ENCODE data around the gene MICAL3. TPM values are rescaled to one million over a fixed set of nuclear protein-coding genes. Genes with fewer than 3 reads are reported as not detected.
"Not testable (repeated sequence)": the region's sequence is repeated elsewhere in the genome, so short reads cannot be mapped to it uniquely, and the experiment has no call there.

MICAL3 gene
- total RNA-seq, 1 experiment from 2014 or later = 47.1 TPM

DNA sequence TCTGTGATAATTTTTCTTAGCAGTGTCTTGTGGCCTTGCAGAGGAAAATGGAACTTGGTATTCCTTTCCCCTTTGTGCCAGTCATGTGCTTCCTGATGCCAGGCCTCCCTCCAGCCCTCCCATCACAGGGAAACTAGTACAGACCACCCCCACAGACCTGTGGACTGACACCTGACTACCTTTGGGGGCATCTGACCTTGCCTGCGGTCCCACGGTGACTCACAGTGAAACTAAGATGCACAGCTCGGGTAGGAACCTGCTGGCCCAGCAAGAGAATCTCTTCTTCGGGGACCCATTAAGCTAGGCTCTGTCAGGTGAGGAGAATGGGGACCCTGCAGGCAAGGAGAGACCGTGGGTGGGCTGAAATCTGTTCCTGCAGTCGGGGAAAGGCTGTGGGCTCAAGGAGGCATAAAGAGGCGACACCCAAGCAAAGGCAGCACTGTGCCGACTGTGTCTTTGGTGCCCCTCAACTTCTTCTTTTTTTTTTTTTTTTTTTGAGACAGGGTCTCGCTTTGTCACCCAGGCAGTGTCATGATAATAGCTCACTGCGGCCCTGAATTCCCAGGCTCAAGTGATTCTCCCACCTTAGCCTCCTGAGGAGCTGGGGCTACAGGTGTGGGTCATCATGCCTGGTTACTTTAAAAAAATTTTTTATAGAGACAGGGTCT lies 32.6 kb upstream of the MICAL3 start:
- no TSS peak for BruUV-seq (replicated peaks)
- in situ Hi-C loops (cut with HindIII; ENCODE audit: low pct_unique_long_range_greater_than_20kb, low sequenced_read_pairs) (no loop called here), intact Hi-C loops (cut with micrococcal nuclease; ENCODE audit: unreplicated experiment) (no loop called here)
- no peak for DNase-seq (ENCODE audit: low read depth, low spot score)
- no peak for ATAC-seq
- CTCF ChIA-PET = interaction anchor here (0.6 kb wide), 1 partner anchor 76 kb away, joined by 4 read pairs; no protein-coding TSS in a partner anchor
- Histone ChIP-seq H3K27me3 (ENCODE audit: control insufficient read depth, insufficient read depth, low read length) (no peaks in the 10 kb centered on the region), H3K9me3 (ENCODE audit: control insufficient read depth, insufficient read depth, low read depth, low read length) (no peaks in the 10 kb centered on the region), H3K27ac (ENCODE audit: low read length) (no peak overlapping the region), H3K4me1 (ENCODE audit: control insufficient read depth, insufficient read depth, low read length) (no peaks in the 10 kb centered on the region), H3K4me3 (ENCODE audit: low read depth in 2 of 2, low read length in 2 of 2) (no peak overlapping the region), H3K36me3 (ENCODE audit: control insufficient read depth, insufficient read depth, low read length) (no peaks in the 10 kb centered on the region)
- no peak for TF ChIP-seq POLR2AphosphoS5 (IDR thresholded peaks at IDR 0.05; ENCODE audit: low read depth, low read length)
- TF ChIP-seq SIN3A (IDR thresholded peaks at IDR 0.05; ENCODE audit: borderline replicate concordance, insufficient read depth, low read depth, low read length) = no peak
- POLR2A ChIA-PET = no interaction called here

DNA sequence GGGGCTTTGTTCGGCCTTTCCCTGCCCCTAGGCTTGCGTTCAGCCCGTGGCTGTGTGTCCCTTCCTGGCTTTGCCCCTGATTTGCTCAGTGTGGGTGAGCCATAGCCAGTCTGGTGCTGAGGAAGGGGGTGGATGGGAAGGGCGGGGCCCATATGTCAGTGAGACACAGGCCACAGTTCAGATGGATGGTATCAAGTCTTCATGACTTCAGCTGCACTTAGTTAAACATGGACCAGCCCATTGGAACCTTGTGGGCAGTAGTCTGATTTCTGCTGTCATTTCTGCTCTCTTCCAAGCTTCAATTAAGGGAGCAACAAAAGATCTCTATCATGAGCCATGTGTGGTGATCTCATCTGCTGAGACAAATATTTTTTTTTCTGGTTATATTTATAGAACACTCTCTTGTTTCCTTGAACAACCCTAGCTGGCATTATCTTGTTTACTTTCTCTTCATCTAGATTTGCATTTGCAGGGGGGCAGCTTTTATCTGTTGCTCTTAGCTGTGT lies 31.9 kb upstream of the MICAL3 start:
- DNase-seq (ENCODE audit: low read depth, low spot score) (no peak), ATAC-seq (no peak)
- no peaks in the 10 kb centered on the region for H3K27me3 ChIP-seq (ENCODE audit: control insufficient read depth, insufficient read depth, low read length)
- TF ChIP-seq, protein P1, sequence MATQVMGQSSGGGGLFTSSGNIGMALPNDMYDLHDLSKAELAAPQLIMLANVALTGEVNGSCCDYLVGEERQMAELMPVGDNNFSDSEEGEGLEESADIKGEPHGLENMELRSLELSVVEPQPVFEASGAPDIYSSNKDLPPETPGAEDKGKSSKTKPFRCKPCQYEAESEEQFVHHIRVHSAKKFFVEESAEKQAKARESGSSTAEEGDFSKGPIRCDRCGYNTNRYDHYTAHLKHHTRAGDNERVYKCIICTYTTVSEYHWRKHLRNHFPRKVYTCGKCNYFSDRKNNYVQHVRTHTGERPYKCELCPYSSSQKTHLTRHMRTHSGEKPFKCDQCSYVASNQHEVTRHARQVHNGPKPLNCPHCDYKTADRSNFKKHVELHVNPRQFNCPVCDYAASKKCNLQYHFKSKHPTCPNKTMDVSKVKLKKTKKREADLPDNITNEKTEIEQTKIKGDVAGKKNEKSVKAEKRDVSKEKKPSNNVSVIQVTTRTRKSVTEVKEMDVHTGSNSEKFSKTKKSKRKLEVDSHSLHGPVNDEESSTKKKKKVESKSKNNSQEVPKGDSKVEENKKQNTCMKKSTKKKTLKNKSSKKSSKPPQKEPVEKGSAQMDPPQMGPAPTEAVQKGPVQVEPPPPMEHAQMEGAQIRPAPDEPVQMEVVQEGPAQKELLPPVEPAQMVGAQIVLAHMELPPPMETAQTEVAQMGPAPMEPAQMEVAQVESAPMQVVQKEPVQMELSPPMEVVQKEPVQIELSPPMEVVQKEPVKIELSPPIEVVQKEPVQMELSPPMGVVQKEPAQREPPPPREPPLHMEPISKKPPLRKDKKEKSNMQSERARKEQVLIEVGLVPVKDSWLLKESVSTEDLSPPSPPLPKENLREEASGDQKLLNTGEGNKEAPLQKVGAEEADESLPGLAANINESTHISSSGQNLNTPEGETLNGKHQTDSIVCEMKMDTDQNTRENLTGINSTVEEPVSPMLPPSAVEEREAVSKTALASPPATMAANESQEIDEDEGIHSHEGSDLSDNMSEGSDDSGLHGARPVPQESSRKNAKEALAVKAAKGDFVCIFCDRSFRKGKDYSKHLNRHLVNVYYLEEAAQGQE (IDR thresholded peaks at IDR 0.05; ENCODE audit: insufficient read depth in 1 of 2, low read depth in 2 of 2, low read length in 1 of 2) = no peak
- TF ChIP-seq TCF7L2 (IDR thresholded peaks at IDR 0.05; ENCODE audit: low read depth, low read length) = no peak
- H3K4me3 ChIP-seq (ENCODE audit: low read depth in 2 of 2, low read length in 2 of 2) = no peak overlapping the region
- no peaks in the 10 kb centered on the region for H3K4me1 ChIP-seq (ENCODE audit: control insufficient read depth, insufficient read depth, low read length)
- POLR2A ChIA-PET = no interaction called here
- CTCF ChIA-PET = no interaction called here
- intact Hi-C loops (cut with micrococcal nuclease; ENCODE audit: unreplicated experiment) = no loop called here
- in situ Hi-C loops (cut with HindIII; ENCODE audit: low pct_unique_long_range_greater_than_20kb, low sequenced_read_pairs) = no loop called here
- no peaks in the 10 kb centered on the region for H3K36me3 ChIP-seq (ENCODE audit: control insufficient read depth, insufficient read depth, low read length)
- BruUV-seq (replicated peaks) = no TSS peak
- H3K9me3 ChIP-seq (ENCODE audit: control insufficient read depth, insufficient read depth, low read depth, low read length) = no peaks in the 10 kb centered on the region
- no peak overlapping the region for H3K27ac ChIP-seq (ENCODE audit: low read length)

DNA sequence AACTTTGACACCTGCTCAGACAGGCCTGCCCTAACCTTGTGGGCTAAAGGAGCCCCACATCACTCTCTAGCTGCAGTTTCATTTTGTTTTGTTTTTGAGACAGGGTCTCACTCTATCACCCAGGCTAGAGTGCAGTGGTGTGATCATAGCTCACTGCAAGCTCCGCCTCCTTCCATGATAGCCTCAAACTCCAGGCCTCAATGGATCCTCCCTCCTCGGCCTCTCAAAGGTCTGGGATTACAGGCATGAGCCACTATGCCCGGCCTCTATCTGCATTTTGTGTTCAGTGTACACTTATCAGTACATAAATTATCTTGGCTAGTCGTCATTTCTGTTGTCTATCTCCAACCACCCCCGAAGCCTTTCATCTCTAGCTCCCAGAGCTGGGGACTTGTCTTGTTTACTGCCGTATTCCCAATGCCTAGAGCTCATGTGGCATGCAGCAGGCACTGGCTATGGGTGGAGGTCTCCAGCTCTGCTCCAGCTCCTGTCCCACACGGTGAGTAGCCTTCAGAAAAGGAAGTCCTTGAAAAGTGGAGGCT lies 31.3 kb upstream of the MICAL3 start:
- ChIA-PET POLR2A (no interaction called here), CTCF (interaction anchor here (0.7 kb wide), 1 partner anchor 71 kb away, joined by 3 read pairs; no protein-coding TSS in a partner anchor)
- ATAC-seq = no peak
- BruUV-seq (replicated peaks) = no TSS peak
- in situ Hi-C loops (cut with HindIII; ENCODE audit: low pct_unique_long_range_greater_than_20kb, low sequenced_read_pairs) (no loop called here), intact Hi-C loops (cut with micrococcal nuclease; ENCODE audit: unreplicated experiment) (no loop called here)
- Histone ChIP-seq H3K4me3 (ENCODE audit: low read depth in 2 of 2, low read length in 2 of 2) (no peak overlapping the region), H3K9me3 (ENCODE audit: control insufficient read depth, insufficient read depth, low read depth, low read length) (no peaks in the 10 kb centered on the region), H3K27ac (ENCODE audit: low read length) (no peak overlapping the region), H3K4me1 (ENCODE audit: control insufficient read depth, insufficient read depth, low read length) (no peaks in the 10 kb centered on the region), H3K27me3 (ENCODE audit: control insufficient read depth, insufficient read depth, low read length) (no peaks in the 10 kb centered on the region), H3K36me3 (ENCODE audit: control insufficient read depth, insufficient read depth, low read length) (no peaks in the 10 kb centered on the region)
- DNase-seq (ENCODE audit: low read depth, low spot score) = no peak
- no peak for TF ChIP-seq POLR2AphosphoS5 (IDR thresholded peaks at IDR 0.05; ENCODE audit: low read depth, low read length)
- TF ChIP-seq SIN3A (IDR thresholded peaks at IDR 0.05; ENCODE audit: borderline replicate concordance, insufficient read depth, low read depth, low read length) = no peak
- TF ChIP-seq, protein P2, sequence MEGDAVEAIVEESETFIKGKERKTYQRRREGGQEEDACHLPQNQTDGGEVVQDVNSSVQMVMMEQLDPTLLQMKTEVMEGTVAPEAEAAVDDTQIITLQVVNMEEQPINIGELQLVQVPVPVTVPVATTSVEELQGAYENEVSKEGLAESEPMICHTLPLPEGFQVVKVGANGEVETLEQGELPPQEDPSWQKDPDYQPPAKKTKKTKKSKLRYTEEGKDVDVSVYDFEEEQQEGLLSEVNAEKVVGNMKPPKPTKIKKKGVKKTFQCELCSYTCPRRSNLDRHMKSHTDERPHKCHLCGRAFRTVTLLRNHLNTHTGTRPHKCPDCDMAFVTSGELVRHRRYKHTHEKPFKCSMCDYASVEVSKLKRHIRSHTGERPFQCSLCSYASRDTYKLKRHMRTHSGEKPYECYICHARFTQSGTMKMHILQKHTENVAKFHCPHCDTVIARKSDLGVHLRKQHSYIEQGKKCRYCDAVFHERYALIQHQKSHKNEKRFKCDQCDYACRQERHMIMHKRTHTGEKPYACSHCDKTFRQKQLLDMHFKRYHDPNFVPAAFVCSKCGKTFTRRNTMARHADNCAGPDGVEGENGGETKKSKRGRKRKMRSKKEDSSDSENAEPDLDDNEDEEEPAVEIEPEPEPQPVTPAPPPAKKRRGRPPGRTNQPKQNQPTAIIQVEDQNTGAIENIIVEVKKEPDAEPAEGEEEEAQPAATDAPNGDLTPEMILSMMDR (IDR thresholded peaks at IDR 0.05) = no peak
- TF ChIP-seq, protein P1 (IDR thresholded peaks at IDR 0.05; ENCODE audit: insufficient read depth in 1 of 2, low read depth in 2 of 2, low read length in 1 of 2) = no peak
- TF ChIP-seq TCF7L2 (IDR thresholded peaks at IDR 0.05; ENCODE audit: low read depth, low read length) = no peak

DNA sequence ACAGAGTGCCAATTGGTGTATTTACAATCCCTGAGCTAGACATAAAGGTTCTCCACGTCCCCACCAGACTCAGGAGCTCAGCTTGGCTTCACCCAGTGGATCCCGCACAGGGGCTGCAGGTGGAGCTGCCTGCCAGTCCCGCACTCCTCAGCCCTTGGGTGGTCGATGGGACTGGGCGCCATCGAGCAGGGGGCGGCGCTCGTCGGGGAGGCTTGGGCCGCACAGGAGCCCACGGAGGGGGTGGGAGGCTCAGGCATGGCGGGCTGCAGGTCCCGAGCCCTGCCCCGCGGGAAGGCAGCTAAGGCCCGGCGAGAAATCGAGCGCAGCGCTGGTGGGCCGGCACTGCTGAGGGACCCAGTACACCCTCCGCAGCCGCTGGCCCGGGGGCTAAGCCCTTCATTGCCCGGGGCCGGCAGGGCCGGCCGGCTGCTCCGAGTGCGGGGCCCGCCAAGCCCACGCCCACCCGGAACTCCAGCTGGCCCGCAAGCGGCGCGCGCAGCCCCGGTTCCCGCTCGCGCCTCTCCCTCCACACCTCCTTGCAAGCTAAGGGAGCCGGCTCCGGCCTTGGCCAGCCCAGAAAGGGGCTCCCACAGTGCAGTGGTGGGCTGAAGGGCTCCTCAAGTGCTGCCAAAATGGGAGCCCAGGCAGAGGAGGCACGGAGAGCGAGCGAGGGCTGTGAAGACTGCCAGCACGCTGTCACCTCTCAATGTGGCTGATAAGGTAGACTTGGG lies 29.0 kb upstream of the MICAL3 start:
- DNase-seq (ENCODE audit: low read depth, low spot score); POLR2A ChIA-PET; H3K36me3 ChIP-seq (ENCODE audit: control insufficient read depth, insufficient read depth, low read length); in situ Hi-C loops (cut with HindIII; ENCODE audit: low pct_unique_long_range_greater_than_20kb, low sequenced_read_pairs); CTCF ChIA-PET; H3K4me1 ChIP-seq (ENCODE audit: control insufficient read depth, insufficient read depth, low read length); H3K27me3 ChIP-seq (ENCODE audit: control insufficient read depth, insufficient read depth, low read length); H3K4me3 ChIP-seq (ENCODE audit: low read depth in 2 of 2, low read length in 2 of 2); ATAC-seq; H3K9me3 ChIP-seq (ENCODE audit: control insufficient read depth, insufficient read depth, low read depth, low read length); intact Hi-C loops (cut with micrococcal nuclease; ENCODE audit: unreplicated experiment); BruUV-seq (replicated peaks); H3K27ac ChIP-seq (ENCODE audit: low read length): not testable (repeated sequence)

Measured in Panc1 (cell line).